Ascending aorta (tissue), 2 donors: Measurements from ENCODE around the gene GBA2. TPM values are rescaled to one million over a fixed set of nuclear protein-coding genes. Genes with fewer than 3 reads are reported as not detected.

Experiments used
- DNase-seq, 2 donors: peaks; one replicate each; pipeline ENCODE4 v3.0.0-alpha.2; 2019; ENCODE audit warnings: low spot score in 2 of 2
- H3K27ac ChIP-seq, 2 donors: fragments of 200-600 bp; sonication (generic); one replicate each; pipeline ENCODE4 v1.5.1; 2016 to 2017; ENCODE audit warnings: mild to moderate bottlenecking in 1 of 2
- H3K27me3 ChIP-seq: fragments of 200-600 bp; sonication (generic); one replicate; pipeline ENCODE4 v1.5.1; 2017
- H3K36me3 ChIP-seq, 2 donors: fragments of 200-600 bp; sonication (generic); one replicate each; pipeline ENCODE4 v1.5.1; 2016
- H3K4me1 ChIP-seq, 2 donors: fragments of 200-600 bp; sonication (generic); one replicate each; pipeline ENCODE4 v1.5.1; 2016 to 2017; ENCODE audit warnings: mild to moderate bottlenecking in 1 of 2
- H3K4me3 ChIP-seq, 2 donors: fragments of 200-600 bp; sonication (generic); one replicate each; pipeline ENCODE4 v1.5.1; 2016 to 2017; ENCODE audit warnings: mild to moderate bottlenecking in 1 of 2
- H3K9me3 ChIP-seq, 2 donors: fragments of 200-600 bp; sonication (generic); one replicate each; pipeline ENCODE4 v1.5.1; 2016
- intact Hi-C: fragments of 100-400 bp; cut with DNase I; formaldehyde crosslinking; loops from one replicate; pipeline ENCODE4 v1.15.1; 2023
- total RNA-seq: library from RNA; depleted of rRNA; stranded (reverse); fragments of >200 nt; gene quantifications from one replicate; pipeline ENCODE4 v1.1.0, GENCODE V29; 2016
- TF ChIP-seq, protein P1 (sequence below), 3 experiments: fragments of 200-600 bp in 2 of 3; fragments of 450-650 bp in 1 of 3; sonication (generic) in 2 of 3; IDR thresholded peaks; one replicate each; pipeline ENCODE4 v1.5.1; 2016 to 2019; ENCODE audit warnings: antibody characterized with exemption in 3 of 3, mild to moderate bottlenecking in 1 of 3, moderate library complexity in 1 of 3

Gene GBA2
- total RNA-seq, 1 donor from 2014 or later, result 40.7 TPM

DNA sequence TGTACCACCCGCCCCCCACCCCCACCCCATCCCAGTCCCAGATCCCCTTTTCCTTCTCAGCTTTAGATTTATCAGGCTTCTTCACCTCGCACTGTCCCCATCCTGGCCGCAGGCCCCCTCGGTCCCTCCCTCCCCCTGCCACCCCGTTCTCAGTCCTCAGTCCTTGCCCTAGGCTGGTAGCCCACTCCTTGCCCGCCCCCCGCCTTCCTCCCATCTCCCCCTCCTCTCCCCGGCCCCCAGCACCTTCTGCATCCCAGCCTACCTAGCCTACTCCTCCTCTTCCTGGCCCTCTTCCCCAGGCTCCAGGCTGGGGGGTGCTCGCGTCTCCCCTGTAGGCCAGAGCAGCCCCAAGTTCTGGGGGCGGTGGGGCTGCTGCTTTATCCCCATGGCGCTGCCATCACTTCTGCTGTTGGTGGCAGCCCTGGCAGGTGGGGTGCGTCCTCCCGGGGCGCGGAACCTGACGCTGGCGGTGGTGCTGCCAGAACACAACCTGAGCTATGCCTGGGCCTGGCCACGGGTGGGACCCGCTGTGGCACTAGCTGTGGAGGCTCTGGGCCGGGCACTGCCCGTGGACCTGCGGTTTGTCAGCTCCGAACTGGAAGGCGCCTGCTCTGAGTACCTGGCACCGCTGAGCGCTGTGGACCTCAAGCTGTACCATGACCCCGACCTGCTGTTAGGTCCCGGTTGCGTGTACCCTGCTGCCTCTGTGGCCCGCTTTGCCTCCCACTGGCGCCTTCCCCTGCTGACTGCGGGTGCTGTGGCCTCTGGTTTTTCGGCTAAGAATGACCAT, 43.2 kb upstream of the GBA2 start:
- H3K9me3 ChIP-seq, result no peaks in the 10 kb centered on the region
- no peaks in the 10 kb centered on the region for H3K36me3 ChIP-seq
- intact Hi-C loops, result loop anchor here (5.0 kb wide), 1 partner anchor 155 kb away; no protein-coding TSS in a partner anchor
- H3K4me1 ChIP-seq, result peaks cover 5 to 28% of the 10 kb centered on the region in 2 donors
- H3K27ac ChIP-seq, result peak overlapping the region; percentile 81 to 87
- TF ChIP-seq, protein P1, sequence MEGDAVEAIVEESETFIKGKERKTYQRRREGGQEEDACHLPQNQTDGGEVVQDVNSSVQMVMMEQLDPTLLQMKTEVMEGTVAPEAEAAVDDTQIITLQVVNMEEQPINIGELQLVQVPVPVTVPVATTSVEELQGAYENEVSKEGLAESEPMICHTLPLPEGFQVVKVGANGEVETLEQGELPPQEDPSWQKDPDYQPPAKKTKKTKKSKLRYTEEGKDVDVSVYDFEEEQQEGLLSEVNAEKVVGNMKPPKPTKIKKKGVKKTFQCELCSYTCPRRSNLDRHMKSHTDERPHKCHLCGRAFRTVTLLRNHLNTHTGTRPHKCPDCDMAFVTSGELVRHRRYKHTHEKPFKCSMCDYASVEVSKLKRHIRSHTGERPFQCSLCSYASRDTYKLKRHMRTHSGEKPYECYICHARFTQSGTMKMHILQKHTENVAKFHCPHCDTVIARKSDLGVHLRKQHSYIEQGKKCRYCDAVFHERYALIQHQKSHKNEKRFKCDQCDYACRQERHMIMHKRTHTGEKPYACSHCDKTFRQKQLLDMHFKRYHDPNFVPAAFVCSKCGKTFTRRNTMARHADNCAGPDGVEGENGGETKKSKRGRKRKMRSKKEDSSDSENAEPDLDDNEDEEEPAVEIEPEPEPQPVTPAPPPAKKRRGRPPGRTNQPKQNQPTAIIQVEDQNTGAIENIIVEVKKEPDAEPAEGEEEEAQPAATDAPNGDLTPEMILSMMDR (IDR thresholded peaks at IDR 0.05), result no peak
- DNase-seq, result no peak
- no peaks in the 10 kb centered on the region for H3K27me3 ChIP-seq
- peak overlapping the region; percentile 64 to 87 for H3K4me3 ChIP-seq

DNA sequence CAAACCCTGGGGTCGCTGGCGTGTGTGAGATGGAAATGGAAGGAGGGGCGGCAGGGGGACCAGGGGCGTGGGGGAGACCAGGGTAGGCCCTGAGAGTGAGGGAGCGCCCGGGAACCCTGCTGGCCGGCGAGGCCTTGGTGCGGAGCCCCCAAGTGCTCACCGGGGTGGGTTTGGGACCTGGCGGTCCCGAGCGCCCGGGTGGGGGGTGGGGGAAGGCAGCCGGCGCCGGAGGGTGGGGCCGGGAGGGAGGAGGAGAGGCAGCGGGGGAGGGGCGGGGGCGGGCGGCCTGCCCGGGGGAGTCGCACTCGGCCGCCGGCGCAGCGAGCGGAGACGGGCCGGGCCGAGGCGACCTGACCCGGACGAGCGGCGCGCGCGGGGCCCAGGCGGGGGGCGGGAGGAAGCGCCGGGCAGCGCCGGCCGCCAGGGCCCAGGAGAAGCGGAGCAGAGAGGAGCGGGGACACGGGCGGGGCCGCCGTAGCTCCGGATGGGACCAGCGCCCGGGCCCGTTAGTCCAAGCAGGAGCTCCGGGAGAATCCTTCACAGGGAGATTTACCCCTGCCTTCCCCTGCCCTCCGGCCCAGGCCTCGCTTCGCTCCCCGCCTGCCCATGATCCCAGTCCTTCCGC, 42.4 kb upstream of the GBA2 start, which contains the start of gene NPR2:
NPR2 (plus strand) TSS at position 295 of the 625 bp plus-strand sequence. CDS start 818 bp downstream, outside the sequence.
- no peak for DNase-seq
- Histone ChIP-seq H3K36me3 (no peaks in the 10 kb centered on the region), H3K27ac (peak within 1 kb of the TSS; percentile 81 to 87), H3K9me3 (no peaks in the 10 kb centered on the region), H3K4me1 (peaks cover 5 to 28% of the 10 kb centered on the region in 2 donors), H3K4me3 (peak within 1 kb of the TSS; percentile 64 to 87), H3K27me3 (no peaks in the 10 kb centered on the region)
- intact Hi-C loops, result loop anchor here (1.0 to 5.0 kb wide), 3 partner anchors 36 to 156 kb away; partner anchors contain the start of genes CREB3 and TLN1
- TF ChIP-seq, protein P1 (IDR thresholded peaks at IDR 0.05), result no peak

DNA sequence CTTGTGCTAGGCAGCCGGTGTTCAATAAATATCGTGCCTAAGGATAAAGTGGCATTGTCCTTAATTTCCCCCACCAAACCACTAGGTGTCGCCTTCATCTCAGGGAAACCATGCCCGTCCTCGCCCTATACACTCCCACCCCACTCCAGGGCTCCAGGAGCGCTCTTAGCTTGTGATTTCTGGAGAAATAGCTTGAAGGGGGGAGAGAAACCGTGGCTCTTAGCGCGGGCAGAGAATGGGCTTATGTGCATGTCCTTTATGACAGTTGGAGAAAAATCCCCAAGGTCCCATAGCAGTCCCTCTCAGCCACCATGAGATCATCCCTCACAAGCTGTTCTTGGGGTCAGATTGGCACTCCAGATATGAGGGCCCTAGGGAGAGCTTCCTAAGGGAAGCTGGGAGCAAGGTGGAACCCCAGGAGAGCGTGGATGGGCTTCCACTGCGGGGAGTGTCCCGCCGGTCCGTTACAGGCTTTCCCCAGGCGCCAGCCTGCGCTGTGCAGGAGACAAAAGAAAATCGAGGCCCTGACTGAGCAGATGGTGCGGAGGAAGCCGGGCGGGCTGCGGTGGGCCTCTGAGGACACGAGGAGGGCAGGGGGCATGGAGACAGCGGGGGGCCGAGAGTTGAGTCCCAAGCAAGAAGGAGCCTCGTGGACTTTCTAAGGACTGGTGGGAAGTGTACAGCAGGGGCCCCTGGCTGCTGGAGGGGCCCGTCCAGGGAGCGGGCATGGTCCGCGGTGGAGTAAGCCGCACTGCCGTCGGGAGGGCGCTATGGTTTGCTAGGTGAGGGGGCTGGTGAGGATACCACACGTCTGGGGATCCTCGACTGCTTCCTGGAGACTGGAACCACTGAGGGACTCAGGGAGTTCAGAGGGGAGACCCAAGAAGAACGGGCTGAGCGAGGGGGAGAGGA, 41.6 kb upstream of the GBA2 start:
- peaks cover 5 to 28% of the 10 kb centered on the region in 2 donors for H3K4me1 ChIP-seq
- TF ChIP-seq, protein P1 (IDR thresholded peaks at IDR 0.05), result peak; percentile 76 to 90 (median 83)
- peak in 1 of 2 donors; percentile 88 for DNase-seq
- no peaks in the 10 kb centered on the region for H3K27me3 ChIP-seq
- intact Hi-C loops, result loop anchor here (1.0 to 5.0 kb wide), 4 partner anchors 37 to 157 kb away; partner anchors contain the start of genes CREB3 and TLN1
- H3K4me3 ChIP-seq, result peak overlapping the region; percentile 64 to 87
- peaks cover 0 to 2% of the 10 kb centered on the region in 2 donors for H3K36me3 ChIP-seq
- H3K9me3 ChIP-seq, result no peaks in the 10 kb centered on the region
- H3K27ac ChIP-seq, result peak overlapping the region; percentile 81 to 87

DNA sequence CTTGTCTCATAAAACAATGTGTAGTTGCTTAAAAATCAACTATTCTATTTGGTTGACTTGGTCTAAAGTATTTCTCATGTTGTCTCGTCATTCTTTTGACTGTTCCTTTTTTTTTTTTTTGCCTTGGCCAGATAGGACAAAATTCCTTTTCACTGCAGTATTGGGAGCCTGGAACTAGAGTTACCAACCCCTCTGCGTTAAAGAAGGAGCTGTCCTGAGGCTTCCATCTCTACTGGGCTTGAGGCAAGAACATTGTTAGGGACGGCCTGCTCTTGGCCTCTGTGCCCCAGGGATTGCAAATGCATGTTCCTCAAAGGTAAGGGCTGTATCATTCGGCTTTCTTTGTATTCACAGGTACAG, 41.0 kb upstream of the GBA2 start:
- Histone ChIP-seq H3K27me3 (no peaks in the 10 kb centered on the region), H3K27ac (peak overlapping the region in 1 of 2 donors; percentile 87), H3K9me3 (no peaks in the 10 kb centered on the region), H3K4me3 (no peak overlapping the region), H3K36me3 (peaks cover 0 to 6% of the 10 kb centered on the region in 2 donors), H3K4me1 (peaks cover 5 to 26% of the 10 kb centered on the region in 2 donors)
- DNase-seq, result no peak
- intact Hi-C loops, result loop anchor here (1.0 to 5.0 kb wide), 3 partner anchors 57 to 157 kb away; partner anchors contain the start of genes CREB3 and TLN1
- TF ChIP-seq, protein P1 (IDR thresholded peaks at IDR 0.05), result no peak

DNA sequence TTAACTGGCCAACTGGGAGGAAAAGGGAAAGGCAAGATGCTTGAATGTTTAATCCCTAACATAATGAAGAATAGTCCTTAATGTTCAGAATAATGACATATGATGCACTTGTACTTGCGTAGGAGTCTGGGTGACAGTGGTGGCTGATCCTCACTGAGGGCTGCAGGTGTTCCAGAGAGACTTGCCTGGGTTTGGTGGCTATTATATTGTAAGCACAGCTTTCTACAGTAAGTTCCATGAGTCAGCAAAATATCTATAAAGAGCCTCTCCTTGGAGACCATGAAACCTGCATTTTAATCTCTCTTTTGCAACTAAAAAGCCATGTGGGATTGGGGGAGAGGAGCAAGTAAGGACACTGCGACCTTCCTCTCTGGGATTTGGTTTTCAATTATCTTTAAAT, 40.5 kb upstream of the GBA2 start:
- Histone ChIP-seq H3K36me3 (peaks cover 0 to 6% of the 10 kb centered on the region in 2 donors), H3K27me3 (no peaks in the 10 kb centered on the region), H3K9me3 (no peaks in the 10 kb centered on the region), H3K4me3 (no peak overlapping the region), H3K4me1 (peaks cover 4 to 25% of the 10 kb centered on the region in 2 donors), H3K27ac (no peak overlapping the region)
- TF ChIP-seq, protein P1 (IDR thresholded peaks at IDR 0.05), result no peak
- no peak for DNase-seq
- intact Hi-C loops, result no loop called here
